Chondrocyte (in vitro differentiated cells): Measurements from ENCODE around the gene UMAD1. TPM values are rescaled to one million over a fixed set of nuclear protein-coding genes. Genes with fewer than 3 reads are reported as not detected.

Source experiments
- DNase-seq: peaks from one replicate; pipeline ENCODE4 v3.0.0; 2021; ENCODE audit warnings: mixed read lengths, low spot score
- H3K27ac Mint-ChIP-seq: one replicate; pipeline ENCODE4 v1.8.0; 2021; ENCODE audit warnings: mild to moderate bottlenecking, moderate library complexity, mixed read lengths; ENCODE audit not compliant: unreplicated experiment
- H3K27me3 Mint-ChIP-seq: 2 replicates; pipeline ENCODE4 v1.8.0; 2021; ENCODE audit warnings: low read depth, mixed read lengths
- H3K36me3 Mint-ChIP-seq: 2 replicates; pipeline ENCODE4 v1.8.0; 2021; ENCODE audit warnings: low read depth, mixed read lengths
- H3K4me1 Mint-ChIP-seq: 2 replicates; pipeline ENCODE4 v1.8.0; 2021; ENCODE audit warnings: low read depth, mild to moderate bottlenecking, mixed read lengths
- H3K4me3 Mint-ChIP-seq: one replicate; pipeline ENCODE4 v1.8.0; 2021; ENCODE audit warnings: mild to moderate bottlenecking, moderate library complexity, mixed read lengths; ENCODE audit not compliant: unreplicated experiment
- H3K9me3 Mint-ChIP-seq: 2 replicates; pipeline ENCODE4 v1.8.0; 2021; ENCODE audit warnings: low read depth, mixed read lengths
- CTCF ChIP-seq: fragments of 200-600 bp; sonication (generic); IDR thresholded peaks from 2 replicates; pipeline ENCODE4 v1.5.0; 2021; ENCODE audit warnings: antibody characterized with exemption, mild to moderate bottlenecking, moderate library complexity
- total RNA-seq: library from RNA; stranded (reverse); gene quantifications from 3 replicates; pipeline ENCODE4 v1.2.1, GENCODE V29; 2021

UMAD1 gene
- total RNA-seq, 1 donor from 2014 or later = 5.5 TPM

GRCh38 chr7:7766671-7767070 is 126.1 kb downstream of the UMAD1 start:
- H3K36me3 Mint-ChIP-seq = no peaks in the 10 kb centered on the region
- no peaks in the 10 kb centered on the region for H3K9me3 Mint-ChIP-seq
- H3K27me3 Mint-ChIP-seq = no peaks in the 10 kb centered on the region
- H3K27ac Mint-ChIP-seq = no peak overlapping the region
- no peak for TF ChIP-seq CTCF
- H3K4me3 Mint-ChIP-seq = no peak overlapping the region
- DNase-seq = no peak
- peaks cover 14% of the 10 kb centered on the region for H3K4me1 Mint-ChIP-seq

- Mint-ChIP-seq H3K4me1 (peaks cover 13% of the 10 kb centered on the region), H3K27me3 (no peaks in the 10 kb centered on the region)
- TF ChIP-seq CTCF = no peak
Measured at GRCh38 chr7:7768977-7769709, 128.6 kb downstream of the UMAD1 start.

GRCh38 chr7:7769710-7770627 is 129.4 kb downstream of the UMAD1 start:
- H3K36me3 Mint-ChIP-seq = no peaks in the 10 kb centered on the region
- no peaks in the 10 kb centered on the region for H3K27me3 Mint-ChIP-seq
- H3K4me1 Mint-ChIP-seq = peaks cover 13% of the 10 kb centered on the region
- no peaks in the 10 kb centered on the region for H3K9me3 Mint-ChIP-seq
- TF ChIP-seq CTCF = no peak
- no peak for DNase-seq
- no peak overlapping the region for H3K4me3 Mint-ChIP-seq
- H3K27ac Mint-ChIP-seq = no peak overlapping the region

More at GRCh38 chr7:7768977-7769709, 128.6 kb downstream of the UMAD1 start:
- no peak overlapping the region for H3K4me3 Mint-ChIP-seq
- H3K9me3 Mint-ChIP-seq = no peaks in the 10 kb centered on the region
- DNase-seq = no peak
- H3K27ac Mint-ChIP-seq = no peak overlapping the region
- H3K36me3 Mint-ChIP-seq = no peaks in the 10 kb centered on the region

GRCh38 chr7:7771452-7771851 is 130.9 kb downstream of the UMAD1 start:
- no peaks in the 10 kb centered on the region for H3K9me3 Mint-ChIP-seq
- peaks cover 13% of the 10 kb centered on the region for H3K4me1 Mint-ChIP-seq
- DNase-seq = no peak
- no peaks in the 10 kb centered on the region for H3K36me3 Mint-ChIP-seq
- no peaks in the 10 kb centered on the region for H3K27me3 Mint-ChIP-seq
- no peak for TF ChIP-seq CTCF
- H3K4me3 Mint-ChIP-seq = no peak overlapping the region
- H3K27ac Mint-ChIP-seq = no peak overlapping the region

- no peaks in the 10 kb centered on the region for H3K9me3 Mint-ChIP-seq
- H3K4me1 Mint-ChIP-seq = peaks cover 13% of the 10 kb centered on the region
- no peak for TF ChIP-seq CTCF
- DNase-seq = no peak
- H3K36me3 Mint-ChIP-seq = no peaks in the 10 kb centered on the region
- no peak overlapping the region for H3K27ac Mint-ChIP-seq
- H3K27me3 Mint-ChIP-seq = no peaks in the 10 kb centered on the region
- no peak overlapping the region for H3K4me3 Mint-ChIP-seq
Measured at GRCh38 chr7:7772397-7772821, 131.9 kb downstream of the UMAD1 start.
